H1 (cell line): Measurements from ENCODE around the gene ARPP19. TPM values are rescaled to one million over a fixed set of nuclear protein-coding genes. Genes with fewer than 3 reads are reported as not detected.

ENCODE experiments used
- CTCF ChIA-PET: fragments of 300-600 bp; sonication (Branson Sonifier 250); formaldehyde crosslinking; loops from one replicate; lab custom pipeline; 2021; ENCODE audit not compliant: partially characterized antibody; lab: Charles Lee
- POLR2A ChIA-PET: fragments of 300-600 bp; sonication (Branson Sonifier 250); formaldehyde crosslinking; loops from one replicate; lab custom pipeline; 2021; ENCODE audit warnings: inconsistent platforms; ENCODE audit not compliant: partially characterized antibody; lab: Charles Lee
- DNase-seq, 2 experiments: peaks; one replicate each; pipeline versions ENCODE4 v3.0.0 to v3.0.0-alpha.2; 2010 to 2022; ENCODE audit warnings: low spot score in 2 of 2, low read depth in 1 of 2, mixed read lengths in 1 of 2
- FAIRE-seq: peaks from 2 replicates; lab custom pipeline; 2011; peaks lifted over from hg19 to GRCh38; lab: Jason Lieb, UNC
- H2AFZ ChIP-seq: 2 replicates; pipeline ENCODE4 v1.8.1; 2012; ENCODE audit warnings: low read length, inconsistent platforms
- H2AK5ac ChIP-seq: 2 replicates; pipeline ENCODE4 v1.6.1; 2013; ENCODE audit warnings: low read depth, low read length
- H2BK120ac ChIP-seq: replicated peaks from 2 replicates; pipeline ENCODE3; 2013; ENCODE audit warnings: low read depth, low read length, inconsistent platforms
- H2BK12ac ChIP-seq: 2 replicates; pipeline ENCODE4 v1.6.1; 2013; ENCODE audit warnings: low read depth, low read length
- H2BK15ac ChIP-seq: 2 replicates; pipeline ENCODE4 v1.6.1; 2013; ENCODE audit warnings: low read length
- H2BK20ac ChIP-seq: 2 replicates; pipeline ENCODE4 v1.6.1; 2013; ENCODE audit warnings: low read length
- H2BK5ac ChIP-seq: 2 replicates; pipeline ENCODE4 v1.6.1; 2013; ENCODE audit warnings: low read depth, low read length
- H3K14ac ChIP-seq: 2 replicates; pipeline ENCODE4 v1.6.1; 2013; ENCODE audit warnings: inconsistent platforms; ENCODE audit not compliant: insufficient read length
- H3K18ac ChIP-seq: 2 replicates; pipeline ENCODE4 v1.6.1; 2013; ENCODE audit warnings: low read length; ENCODE audit errors: extremely low read depth
- H3K23ac ChIP-seq: 2 replicates; pipeline ENCODE4 v1.6.1; 2013; ENCODE audit warnings: inconsistent platforms; ENCODE audit not compliant: insufficient read length
- H3K23me2 ChIP-seq: 2 replicates; pipeline ENCODE4 v1.6.1; 2013; ENCODE audit warnings: low read depth, low read length
- H3K27ac ChIP-seq: 2 replicates; pipeline ENCODE4 v1.6.1; 2011; ENCODE audit warnings: low read depth, low read length, inconsistent platforms
- H3K27me3 ChIP-seq, 4 experiments: replicated peaks in 1 of 4; 1 replicate in 1 of 4; 2 replicates in 3 of 4; pipeline versions ENCODE4 v1.6.1 to v1.8.1; 2011 to 2013; ENCODE audit warnings: low read length in 3 of 4, mild to moderate bottlenecking in 3 of 4, inconsistent platforms in 2 of 4, mixed read lengths in 2 of 4, moderate library complexity in 1 of 4; ENCODE audit not compliant: control insufficient read depth in 3 of 4, insufficient read depth in 3 of 4; ENCODE audit errors: extremely low read depth in 1 of 4
- H3K36me3 ChIP-seq, 4 experiments: 2 replicates each; pipeline versions ENCODE4 v1.6.1 to v1.8.1; 2011 to 2013; ENCODE audit warnings: mild to moderate bottlenecking in 4 of 4, low read length in 3 of 4, moderate library complexity in 2 of 4, control low read depth in 1 of 4, inconsistent platforms in 1 of 4; ENCODE audit not compliant: insufficient read depth in 4 of 4, control insufficient read depth in 2 of 4
- H3K4ac ChIP-seq: replicated peaks from 2 replicates; pipeline ENCODE3; 2013; ENCODE audit warnings: low read length, low read depth, mixed read lengths, inconsistent platforms; ENCODE audit not compliant: insufficient read length
- H3K4me1 ChIP-seq, 4 experiments: replicated peaks in 1 of 4; 1 replicate in 1 of 4; 2 replicates in 3 of 4; pipeline versions ENCODE4 v1.6.1 to v1.8.1; 2011 to 2013; ENCODE audit warnings: low read length in 3 of 4, inconsistent platforms in 2 of 4, mixed read lengths in 1 of 4; ENCODE audit not compliant: insufficient read depth in 4 of 4, control insufficient read depth in 3 of 4
- H3K4me2 ChIP-seq, 2 experiments: 2 replicates each; pipeline versions ENCODE4 v1.6.1 to v1.8.1; 2011 to 2013; ENCODE audit warnings: low read depth in 2 of 2, low read length in 2 of 2, control low read depth in 1 of 2, inconsistent platforms in 1 of 2, mild to moderate bottlenecking in 1 of 2; ENCODE audit not compliant: insufficient read depth in 1 of 2
- H3K4me3 ChIP-seq, 4 experiments: fragments of 200-600, 300-600 bp in 1 of 4; sonication (generic), shearing (Covaris generic), sonication (Bioruptor Twin) in 1 of 4; 2 replicates each; pipeline versions ENCODE4 v1.5.1 to v1.8.1; 2011 to 2016; ENCODE audit warnings: low read length in 4 of 4, low read depth in 3 of 4, control low read depth in 2 of 4, inconsistent platforms in 2 of 4, mild to moderate bottlenecking in 2 of 4, mixed read lengths in 1 of 4, moderate library complexity in 1 of 4; ENCODE audit not compliant: insufficient read depth in 2 of 4; ENCODE audit errors: extremely low read depth in 1 of 4
- H3K56ac ChIP-seq: replicated peaks from 2 replicates; pipeline ENCODE3; 2013; ENCODE audit warnings: low read depth, mild to moderate bottlenecking, mixed read lengths, low read length, inconsistent platforms; ENCODE audit not compliant: insufficient read length
- H3K79me1 ChIP-seq: 2 replicates; pipeline ENCODE4 v1.6.1; 2013; ENCODE audit warnings: low read depth, low read length, control low read depth
- H3K79me2 ChIP-seq, 2 experiments: 2 replicates each; pipeline versions ENCODE4 v1.6.1 to v1.8.1; 2012 to 2013; ENCODE audit warnings: low read length in 2 of 2, mild to moderate bottlenecking in 2 of 2, inconsistent platforms in 1 of 2; ENCODE audit not compliant: insufficient read depth in 2 of 2, control insufficient read depth in 1 of 2
- H3K9ac ChIP-seq, 4 experiments: replicated peaks in 1 of 4; 1 replicate in 1 of 4; 2 replicates in 3 of 4; pipeline versions ENCODE4 v1.6.1 to v1.8.1; 2011 to 2013; ENCODE audit warnings: low read depth in 3 of 4, low read length in 3 of 4, control low read depth in 2 of 4, mild to moderate bottlenecking in 2 of 4, moderate library complexity in 2 of 4, inconsistent platforms in 1 of 4; ENCODE audit errors: extremely low read depth in 1 of 4
- H3K9me3 ChIP-seq, 2 experiments: 2 replicates each; pipeline versions ENCODE4 v1.6.1 to v1.8.1; 2012 to 2013; ENCODE audit warnings: mild to moderate bottlenecking in 2 of 2, moderate library complexity in 2 of 2, control low read depth in 1 of 2, inconsistent platforms in 1 of 2, low read depth in 1 of 2, low read length in 1 of 2, mixed read lengths in 1 of 2; ENCODE audit not compliant: insufficient read depth in 2 of 2
- H4K20me1 ChIP-seq, 2 experiments: replicated peaks in 1 of 2; 2 replicates each; pipeline versions ENCODE3 to v1.8.1; 2011 to 2013; ENCODE audit warnings: inconsistent platforms in 2 of 2, low read length in 2 of 2, mild to moderate bottlenecking in 1 of 2; ENCODE audit not compliant: insufficient read depth in 2 of 2, control insufficient read depth in 1 of 2
- H4K5ac ChIP-seq: 2 replicates; pipeline ENCODE4 v1.6.1; 2013; ENCODE audit warnings: low read length, low read depth, mixed read lengths, inconsistent platforms; ENCODE audit not compliant: insufficient read length
- H4K8ac ChIP-seq: 2 replicates; pipeline ENCODE4 v1.8.0; 2013; ENCODE audit warnings: mild to moderate bottlenecking, moderate library complexity, low read length, inconsistent platforms; ENCODE audit not compliant: insufficient read depth; ENCODE audit errors: extremely low read depth
- H4K91ac ChIP-seq: replicated peaks from 2 replicates; pipeline ENCODE3; 2013; ENCODE audit warnings: low read length, mixed read lengths, inconsistent platforms; ENCODE audit not compliant: insufficient read length
- BRCA1 ChIP-seq: IDR thresholded peaks from 2 replicates; pipeline ENCODE4 v1.6.1; 2012; ENCODE audit warnings: low read depth, low read length, improper control_type of control experiment
- GABPA ChIP-seq: IDR thresholded peaks from 2 replicates; pipeline ENCODE4 v1.6.1; 2011; ENCODE audit warnings: mild to moderate bottlenecking, low read length, moderate library complexity, borderline replicate concordance; ENCODE audit not compliant: insufficient read depth
- TBP ChIP-seq: IDR thresholded peaks from 2 replicates; pipeline ENCODE4 v1.6.1; 2011; ENCODE audit warnings: low read depth, low read length, improper control_type of control experiment
- TCF12 ChIP-seq: IDR thresholded peaks from 2 replicates; pipeline ENCODE4 v1.6.1; 2011; ENCODE audit warnings: low read depth, mild to moderate bottlenecking, low read length
- WGBS, 2 experiments: shearing (Covaris generic) in 1 of 2; methylation state at CpG; one replicate each; pipeline versions ENCODE4 v1.1.6 to v1.1.7; 2013 to 2015; ENCODE audit warnings: low lambda C conversion rate in 2 of 2, mixed read lengths in 2 of 2, inconsistent platforms in 1 of 2, low coverage in 1 of 2, missing lambda C conversion rate in 1 of 2; ENCODE audit not compliant: insufficient replicate concordance in 2 of 2, insufficient coverage in 1 of 2, insufficient read length in 1 of 2; ENCODE audit errors: extremely low coverage in 1 of 2, missing lambda C conversion rate in 1 of 2; 5-methylcytosine and 5-hydroxymethylcytosine counted together
- polyA plus RNA-seq, 7 experiments: library from polyadenylated mRNA; depleted of rRNA in 3 of 7; stranded (reverse) in 5 of 7; unstranded in 2 of 7; fragments of >200 nt in 5 of 7; fragments of 200-250 nt in 2 of 7; gene quantifications; 1 replicate in 5 of 7; 2 replicates in 1 of 7; 4 replicates in 1 of 7; pipeline versions ENCODE4 v1.2.1 to v1.2.3, GENCODE V29; 2011 to 2013; ENCODE audit warnings: missing spikeins in 2 of 7, mixed read lengths in 2 of 7
- total RNA-seq: library from RNA; stranded (reverse); fragmentation: NEBNext Ultra II Directional; extraction: Animal tissue kit (Norgen Biotek cat#: 25700); gene quantifications from 2 replicates; pipeline ENCODE4 v1.2.1, GENCODE V29; 2021

The ARPP19 gene
- total and polyA plus RNA-seq, 2 of the 8 experiments (the other 6 are each of a cell fraction or from before 2014, with no cell fraction given), result 81.9 to 274 TPM

- no peak overlapping the region for H3K27ac ChIP-seq
- TF ChIP-seq TCF12, result no peak
- TF ChIP-seq BRCA1, result no peak
- TF ChIP-seq GABPA, result no peak
- no peak for TF ChIP-seq TBP
- CTCF ChIA-PET, result no interaction called here
- no peak overlapping the region for H3K4me3 ChIP-seq
- H3K9me3 ChIP-seq, result no peaks in the 10 kb centered on the region
- no peaks in the 10 kb centered on the region for H3K79me1 ChIP-seq
- no peak overlapping the region for H4K5ac ChIP-seq
- no peak for DNase-seq
- no peak overlapping the region for H3K56ac ChIP-seq
- H4K20me1 ChIP-seq, result no peaks in the 10 kb centered on the region
- H3K79me2 ChIP-seq, result peaks cover 0 to 6% of the 10 kb centered on the region in 2 experiments; a peak in 1 of 4 replicates
- no peak overlapping the region for H3K4me2 ChIP-seq
- FAIRE-seq, result no peak
- H2AFZ ChIP-seq, result no peak overlapping the region
- H3K9ac ChIP-seq, result no peak overlapping the region
- H3K4ac ChIP-seq, result no peak overlapping the region
- no peaks in the 10 kb centered on the region for H3K4me1 ChIP-seq
- H2BK20ac ChIP-seq, result no peak overlapping the region
- H2BK15ac ChIP-seq, result no peak overlapping the region
- no peak overlapping the region for H2AK5ac ChIP-seq
- no peak overlapping the region for H2BK12ac ChIP-seq
- H2BK5ac ChIP-seq, result no peak overlapping the region
- no peak overlapping the region for H3K18ac ChIP-seq
- no peak overlapping the region for H4K8ac ChIP-seq
- no peaks in the 10 kb centered on the region for H3K23me2 ChIP-seq
- no peak overlapping the region for H4K91ac ChIP-seq
- POLR2A ChIA-PET, result no interaction called here
- no peaks in the 10 kb centered on the region for H3K27me3 ChIP-seq
- H3K14ac ChIP-seq, result no peak overlapping the region
- no peak overlapping the region for H3K23ac ChIP-seq
- no peak overlapping the region for H2BK120ac ChIP-seq
- WGBS, 2 experiments, result 89% methylated on average over 6 of the region's 6 CpGs; no CpG with 5 or more reads in 1 of the 2 experiments
- H3K36me3 ChIP-seq, result no peaks in the 10 kb centered on the region
Measured at GRCh38 chr15:52505151-52505550, 63.7 kb downstream of the ARPP19 start.
